ENCODE data around the gene NT5E.

Gene NT5E

GRCh38 chr6:85418059-85418458 is 31.8 kb upstream of the NT5E start:
- Histone ChIP-seq H3K79me2 (ENCODE audit: insufficient read depth, low read length) (no peaks in the 10 kb centered on the region), H3K4me2 (ENCODE audit: low read depth, low read length, poor library complexity, severe bottlenecking) (no peak overlapping the region), H3K27me3 (ENCODE audit: low read length) (no peaks in the 10 kb centered on the region), H3K9ac (ENCODE audit: low read length) (no peak overlapping the region), H3K4me3 (ENCODE audit: insufficient read depth, low read length, poor library complexity, severe bottlenecking) (no peak overlapping the region), H3K9me3 (ENCODE audit: insufficient read depth, low read length) (no peaks in the 10 kb centered on the region), H3K36me3 (ENCODE audit: low read length) (no peaks in the 10 kb centered on the region), H2AFZ (ENCODE audit: low read depth, low read length, severe bottlenecking) (no peak overlapping the region), H3F3A (ENCODE audit: insufficient read depth) (no peaks in the 10 kb centered on the region), H3K9me2 (replicated peaks; ENCODE audit: insufficient read depth, low read length) (no peaks in the 10 kb centered on the region), H3K27ac (ENCODE audit: low read depth, low read length) (no peak overlapping the region), H4K20me1 (ENCODE audit: low read depth, low read length) (no peaks in the 10 kb centered on the region)
- TF ChIP-seq CTCF (IDR thresholded peaks at IDR 0.05; ENCODE audit: insufficient read depth, low read length, poor library complexity, severe bottlenecking) (no peak), EZH2phosphoT487 (conservative IDR thresholded peaks at IDR 0.05; ENCODE audit: low read length) (no peak)

- no peak overlapping the region for H2AFZ ChIP-seq (ENCODE audit: low read depth, low read length, severe bottlenecking)
- no peaks in the 10 kb centered on the region for H3K9me3 ChIP-seq (ENCODE audit: insufficient read depth, low read length)
- no peak for TF ChIP-seq CTCF (IDR thresholded peaks at IDR 0.05; ENCODE audit: insufficient read depth, low read length, poor library complexity, severe bottlenecking)
- TF ChIP-seq EZH2phosphoT487 (conservative IDR thresholded peaks at IDR 0.05; ENCODE audit: low read length): no peak
- H3K4me2 ChIP-seq (ENCODE audit: low read depth, low read length, poor library complexity, severe bottlenecking): no peak overlapping the region
- H4K20me1 ChIP-seq (ENCODE audit: low read depth, low read length): no peaks in the 10 kb centered on the region
- no peaks in the 10 kb centered on the region for H3K36me3 ChIP-seq (ENCODE audit: low read length)
- no peaks in the 10 kb centered on the region for H3F3A ChIP-seq (ENCODE audit: insufficient read depth)
- no peak overlapping the region for H3K27ac ChIP-seq (ENCODE audit: low read depth, low read length)
- no peaks in the 10 kb centered on the region for H3K27me3 ChIP-seq (ENCODE audit: low read length)
- H3K4me3 ChIP-seq (ENCODE audit: insufficient read depth, low read length, poor library complexity, severe bottlenecking): no peak overlapping the region
- no peaks in the 10 kb centered on the region for H3K9me2 ChIP-seq (replicated peaks; ENCODE audit: insufficient read depth, low read length)
- H3K79me2 ChIP-seq (ENCODE audit: insufficient read depth, low read length): no peaks in the 10 kb centered on the region
- H3K9ac ChIP-seq (ENCODE audit: low read length): no peak overlapping the region
Measured at GRCh38 chr6:85419046-85419759, 30.7 kb upstream of the NT5E start.

GRCh38 chr6:85420551-85420950 is 29.3 kb upstream of the NT5E start:
- no peaks in the 10 kb centered on the region for H4K20me1 ChIP-seq (ENCODE audit: low read depth, low read length)
- H2AFZ ChIP-seq (ENCODE audit: low read depth, low read length, severe bottlenecking): no peak overlapping the region
- H3K9me3 ChIP-seq (ENCODE audit: insufficient read depth, low read length): no peaks in the 10 kb centered on the region
- no peak for TF ChIP-seq EZH2phosphoT487 (conservative IDR thresholded peaks at IDR 0.05; ENCODE audit: low read length)
- TF ChIP-seq CTCF (IDR thresholded peaks at IDR 0.05; ENCODE audit: insufficient read depth, low read length, poor library complexity, severe bottlenecking): no peak
- H3K9ac ChIP-seq (ENCODE audit: low read length): no peak overlapping the region
- H3K4me2 ChIP-seq (ENCODE audit: low read depth, low read length, poor library complexity, severe bottlenecking): no peak overlapping the region
- H3K4me3 ChIP-seq (ENCODE audit: insufficient read depth, low read length, poor library complexity, severe bottlenecking): no peak overlapping the region
- H3K27ac ChIP-seq (ENCODE audit: low read depth, low read length): no peak overlapping the region
- no peaks in the 10 kb centered on the region for H3K36me3 ChIP-seq (ENCODE audit: low read length)
- no peaks in the 10 kb centered on the region for H3K27me3 ChIP-seq (ENCODE audit: low read length)
- H3K79me2 ChIP-seq (ENCODE audit: insufficient read depth, low read length): no peaks in the 10 kb centered on the region
- no peaks in the 10 kb centered on the region for H3F3A ChIP-seq (ENCODE audit: insufficient read depth)
- no peaks in the 10 kb centered on the region for H3K9me2 ChIP-seq (replicated peaks; ENCODE audit: insufficient read depth, low read length)
